Limb (tissue), 2 donors: Measurements from ENCODE around the gene LRRC7.

Source experiments
- DNase-seq, 2 donors: peaks; one replicate each; pipeline ENCODE4 v3.0.0-alpha.2; 2016; ENCODE audit errors: extremely low spot score in 2 of 2

The LRRC7 gene

DNA sequence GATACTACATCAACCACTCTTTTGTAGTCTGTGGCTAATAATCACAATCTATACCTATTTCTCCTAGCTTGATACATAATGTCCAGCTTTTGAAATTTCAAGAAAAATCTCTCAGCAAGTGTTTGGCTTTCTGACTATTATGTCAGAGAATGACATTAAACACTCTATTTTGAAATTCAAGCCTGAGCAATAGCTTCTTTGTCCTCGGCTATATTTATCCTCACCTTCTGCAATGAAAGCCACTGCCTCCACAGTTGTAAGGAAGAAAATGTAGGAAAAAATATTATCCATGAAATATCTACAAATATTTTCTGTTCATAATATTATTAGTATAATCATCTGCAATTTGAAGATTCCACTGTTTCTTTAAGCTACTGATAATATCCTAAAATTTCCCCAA, 22.1 kb downstream of the LRRC7 start:
- no peak for DNase-seq

DNA sequence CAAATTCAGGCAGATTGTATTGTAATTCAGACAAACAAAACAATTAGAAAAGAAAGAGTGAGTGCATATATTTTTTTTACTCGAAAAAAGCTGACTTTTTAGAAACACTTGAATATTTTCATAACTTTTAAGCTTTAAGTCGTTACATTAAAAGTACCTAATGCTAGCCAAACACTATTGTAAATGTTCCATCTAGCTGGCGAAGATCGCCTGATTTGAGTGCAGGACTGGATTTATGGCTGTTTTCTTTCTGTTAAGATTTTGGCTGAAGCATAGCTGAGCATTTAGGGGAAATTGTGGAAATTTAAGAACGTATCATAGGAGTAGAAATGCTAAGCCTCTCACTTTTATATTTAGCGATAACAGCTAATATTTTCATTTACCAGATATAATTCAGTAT, 24.6 kb downstream of the LRRC7 start:
- DNase-seq = no peak

DNA sequence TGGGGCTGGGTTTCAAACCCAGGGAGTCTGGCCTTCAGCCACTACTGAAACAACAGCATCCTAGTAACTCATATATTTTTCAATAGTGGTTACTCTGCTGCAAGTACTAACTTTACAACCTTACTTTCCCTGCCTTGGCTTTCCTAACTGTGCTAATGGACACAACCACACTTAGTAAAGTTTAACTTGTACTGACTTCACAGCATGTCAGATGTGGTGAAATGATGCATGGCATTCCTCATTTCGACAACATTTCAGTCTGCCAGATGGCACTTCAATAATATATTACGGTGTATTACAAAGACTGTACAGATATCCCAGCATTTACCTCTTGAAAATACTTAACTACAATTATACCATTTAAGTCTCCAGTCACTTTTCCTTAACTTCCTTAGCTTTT, 27.8 kb downstream of the LRRC7 start:
- no peak for DNase-seq

GRCh38 chr1:69611316-69611715, 43.6 kb downstream of the LRRC7 start:
- DNase-seq = no peak

DNA sequence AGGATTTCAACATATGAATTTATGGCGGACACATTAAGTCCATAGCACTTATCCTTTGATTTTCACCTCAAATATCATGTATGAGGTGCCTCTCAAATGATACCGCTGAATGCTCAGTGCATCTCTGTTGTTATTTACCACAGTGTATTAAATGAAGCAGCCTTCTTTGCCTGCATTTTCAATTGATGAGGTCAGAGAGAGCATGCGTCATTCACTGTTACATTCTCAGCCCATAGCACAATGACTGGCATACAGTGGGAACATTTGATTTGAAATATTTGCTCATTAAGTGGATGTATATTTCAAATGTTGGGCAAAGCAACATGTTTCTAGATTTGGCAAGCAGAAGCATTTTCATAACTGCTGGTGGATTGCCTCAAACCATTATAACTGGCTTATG, 45.7 kb downstream of the LRRC7 start:
- DNase-seq = no peak

DNA sequence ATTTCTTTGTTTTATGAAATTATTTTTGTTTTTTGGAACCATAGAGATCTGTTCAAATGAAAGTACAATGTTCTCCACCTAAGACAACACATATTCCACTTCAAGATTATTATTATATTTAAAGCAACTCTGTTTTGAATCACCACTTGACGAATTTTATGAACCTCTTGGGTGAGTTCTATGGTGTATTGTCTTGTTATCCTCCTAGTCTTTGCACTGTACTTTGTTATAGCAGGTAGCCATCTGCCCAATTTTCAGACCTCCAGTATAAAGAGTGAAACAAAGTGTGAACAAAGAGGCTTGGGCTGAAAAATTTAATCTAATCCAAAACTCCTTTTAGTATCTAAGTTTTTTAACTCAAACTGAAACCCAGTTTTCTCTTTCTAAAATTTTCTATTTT, 71.0 kb downstream of the LRRC7 start:
- DNase-seq = no peak

DNA sequence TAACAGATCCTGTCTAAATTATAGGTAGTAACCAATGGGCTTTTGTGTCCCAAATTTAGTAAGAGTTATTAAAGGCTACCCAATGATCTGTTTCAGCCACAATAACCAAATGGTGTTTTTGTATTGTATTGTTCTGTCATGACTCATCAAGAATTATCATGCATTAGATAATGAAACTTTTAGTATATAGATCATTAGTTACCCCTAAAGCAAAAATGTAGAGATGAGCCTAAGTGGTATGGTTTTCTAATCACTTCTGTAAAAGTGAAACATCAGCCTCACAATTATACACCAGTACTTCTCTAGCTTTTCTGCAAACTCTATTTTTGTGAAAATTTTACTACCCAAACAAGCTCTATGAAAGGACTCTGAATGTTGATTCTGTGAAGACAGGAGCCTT, 71.4 kb downstream of the LRRC7 start:
- DNase-seq = no peak

- DNase-seq = no peak
Observed at GRCh38 chr1:69643266-69643665, 75.5 kb downstream of the LRRC7 start.

DNA sequence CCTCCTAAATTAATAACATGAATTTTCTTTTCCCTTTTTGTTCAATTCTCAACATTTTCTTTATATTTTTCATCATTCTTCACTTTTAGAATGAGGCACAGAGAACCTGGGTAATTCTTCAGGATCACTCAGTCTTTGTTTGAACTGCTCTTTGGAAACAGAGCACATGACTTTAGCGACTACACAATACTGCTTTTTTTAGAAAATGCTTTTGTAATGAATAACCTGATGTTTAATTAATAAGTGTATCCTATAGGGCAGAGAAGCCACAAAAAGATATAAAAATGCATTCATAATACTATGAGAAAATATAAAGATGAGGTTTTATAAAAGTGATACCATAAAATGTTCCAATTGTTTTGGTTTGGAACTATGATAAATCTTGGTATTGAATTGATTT, 77.8 kb downstream of the LRRC7 start:
- DNase-seq = no peak

- DNase-seq = peak in 1 of 2 donors; percentile 21
Observed at GRCh38 chr1:69648486-69648885, 80.8 kb downstream of the LRRC7 start.

DNA sequence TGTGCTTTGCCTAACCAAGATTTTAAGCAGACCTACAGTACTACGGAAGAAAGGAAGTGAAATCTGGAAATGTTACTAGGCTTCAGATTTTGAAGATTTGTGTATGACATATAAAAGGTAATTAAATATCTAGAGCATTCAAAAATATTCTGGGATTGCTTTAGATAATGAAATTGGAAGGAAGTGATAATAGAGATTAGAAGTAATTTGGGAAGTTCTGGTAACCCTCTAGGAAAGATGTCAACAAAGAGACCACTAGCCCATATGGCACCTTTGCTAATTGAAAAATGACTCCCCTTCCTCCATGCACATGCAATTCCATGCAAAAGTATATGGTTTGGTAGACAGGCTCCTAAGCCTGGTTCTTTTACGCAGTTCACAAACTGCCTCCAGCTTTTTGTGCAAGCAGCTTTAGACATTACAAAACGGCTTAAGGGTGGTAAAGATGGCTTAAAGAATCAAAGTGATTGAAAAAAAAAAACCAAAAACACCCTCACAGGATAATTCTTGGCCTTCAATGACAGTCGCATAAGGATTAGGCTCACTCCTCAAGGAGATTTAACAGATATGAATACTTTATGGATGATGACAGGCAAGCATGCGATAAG, 81.8 kb downstream of the LRRC7 start:
- DNase-seq = no peak

DNA sequence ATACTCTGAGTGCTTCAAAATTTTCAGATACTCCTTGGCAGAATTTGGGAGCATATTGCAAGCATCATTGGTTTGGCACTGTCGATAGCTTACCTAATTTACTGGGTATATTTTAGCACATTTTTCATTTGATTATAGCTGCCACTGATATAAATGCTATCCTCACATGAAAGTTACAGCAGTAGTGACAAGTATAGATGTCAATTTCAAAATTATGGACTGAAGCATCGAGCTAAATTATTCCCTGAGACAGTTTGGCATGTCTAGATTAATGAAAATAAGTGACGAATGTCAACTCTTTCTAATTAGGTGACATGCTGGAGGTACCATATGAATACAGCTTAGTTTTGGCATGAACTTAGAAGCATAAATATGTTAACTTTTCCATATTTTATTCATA, 83.1 kb downstream of the LRRC7 start:
- no peak for DNase-seq

DNA sequence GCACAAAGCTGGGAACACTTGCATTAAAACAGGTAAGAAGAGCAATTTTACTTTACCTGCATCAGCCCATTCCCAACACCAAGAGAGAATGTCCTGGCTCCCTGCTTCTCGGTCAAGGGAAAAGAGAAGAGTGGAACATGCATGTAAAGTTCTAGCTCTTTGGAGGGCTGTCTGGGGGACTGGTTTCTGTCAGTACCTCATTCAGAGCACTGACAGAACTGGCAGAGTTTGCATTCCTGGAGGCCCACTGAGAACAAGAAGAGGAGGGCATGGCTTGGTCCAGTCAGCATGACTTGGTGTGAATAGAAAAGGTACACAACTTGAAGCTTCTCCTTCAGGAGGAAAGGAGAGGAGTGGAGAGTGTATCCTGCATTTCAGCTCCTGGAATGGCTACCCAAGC, 83.9 kb downstream of the LRRC7 start:
- DNase-seq = no peak

DNA sequence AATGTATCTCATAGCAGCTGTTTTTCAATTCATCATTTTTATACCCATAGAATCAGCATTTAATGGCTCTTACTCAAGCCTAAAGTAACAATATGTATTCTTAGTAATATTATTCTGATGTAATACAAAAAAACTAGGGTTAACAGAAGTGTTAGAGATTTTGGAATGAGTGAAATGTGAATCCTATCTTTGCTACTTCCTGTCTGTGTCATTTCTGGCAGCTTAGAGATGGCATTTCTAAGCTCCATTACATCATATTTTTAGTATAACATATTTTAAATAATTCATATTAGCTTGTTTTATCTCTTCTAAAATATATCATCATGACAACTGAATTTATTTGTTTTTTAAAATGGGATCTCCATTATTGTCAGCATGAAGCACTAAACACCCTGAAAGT, 90.2 kb downstream of the LRRC7 start:
- DNase-seq = no peak

DNA sequence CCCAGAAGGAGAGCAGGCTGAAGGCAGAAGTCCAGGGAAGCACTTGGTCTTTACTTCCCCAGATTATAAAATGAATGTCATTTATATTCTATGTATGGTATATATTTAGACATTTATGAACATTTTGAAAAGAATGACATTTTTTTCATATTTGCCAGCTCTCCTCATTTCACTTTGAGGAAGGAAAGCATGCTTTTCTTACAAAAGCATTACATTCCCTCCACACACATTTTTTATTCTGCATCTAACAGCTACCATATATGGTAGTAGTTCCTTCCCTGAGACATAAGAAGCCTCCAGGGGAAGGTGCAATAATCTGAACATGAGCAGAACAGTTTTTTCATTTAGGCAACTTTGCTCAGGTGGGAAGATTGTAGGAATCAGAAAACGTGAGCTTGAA, 94.0 kb downstream of the LRRC7 start:
- DNase-seq = no peak

GRCh38 chr1:69662321-69662720, 94.6 kb downstream of the LRRC7 start:
- no peak for DNase-seq

GRCh38 chr1:69671363-69672010, 103.8 kb downstream of the LRRC7 start:
- no peak for DNase-seq

DNA sequence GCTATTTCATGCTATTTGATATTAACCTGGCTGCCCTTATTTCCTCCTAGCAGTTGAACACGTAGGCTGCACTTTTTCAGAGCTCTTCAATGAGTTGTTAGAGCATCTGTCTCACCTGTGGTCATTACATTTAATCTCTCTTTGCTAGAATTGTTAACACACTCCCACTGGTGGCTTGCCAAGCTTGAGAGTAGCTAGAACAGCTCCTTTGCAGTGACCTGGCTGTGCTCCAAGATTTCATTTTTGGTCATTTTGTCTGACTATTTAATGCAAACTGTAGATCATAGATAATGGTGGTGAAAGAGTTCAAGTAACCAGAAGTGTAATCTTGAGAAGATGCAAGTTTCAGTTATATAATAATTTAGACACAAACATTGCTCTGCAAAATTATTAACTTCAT, 105.6 kb downstream of the LRRC7 start:
- DNase-seq = no peak

GRCh38 chr1:69679965-69680364, 112.2 kb downstream of the LRRC7 start:
- no peak for DNase-seq

DNA sequence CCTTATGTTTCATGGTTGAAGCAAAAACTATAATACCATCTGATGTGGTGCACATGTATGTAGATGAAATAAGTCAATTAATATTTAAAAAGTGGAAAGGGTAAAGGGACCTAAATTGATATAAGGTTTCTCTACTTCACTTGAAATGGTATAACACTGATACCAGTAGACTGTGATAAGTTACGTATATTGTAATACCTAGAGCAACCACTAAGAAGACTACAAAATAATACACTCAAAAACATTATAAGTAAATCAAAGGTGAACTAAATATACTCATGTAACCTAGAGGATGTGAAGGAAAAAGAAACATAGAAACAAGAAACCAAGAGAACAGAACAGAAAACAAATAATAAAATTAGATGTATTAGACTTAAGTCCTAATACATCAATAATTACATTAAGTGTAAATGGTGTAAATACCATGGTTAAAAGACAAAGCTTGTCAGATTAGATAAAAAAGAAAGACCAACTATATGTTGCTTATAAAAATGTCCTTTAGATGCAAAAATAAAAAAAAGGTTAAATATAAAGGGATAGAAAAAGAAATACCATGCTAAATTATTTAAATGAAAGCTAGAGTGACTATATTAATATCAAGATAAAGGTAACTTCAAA, 118.8 kb downstream of the LRRC7 start:
- no peak for DNase-seq

DNA sequence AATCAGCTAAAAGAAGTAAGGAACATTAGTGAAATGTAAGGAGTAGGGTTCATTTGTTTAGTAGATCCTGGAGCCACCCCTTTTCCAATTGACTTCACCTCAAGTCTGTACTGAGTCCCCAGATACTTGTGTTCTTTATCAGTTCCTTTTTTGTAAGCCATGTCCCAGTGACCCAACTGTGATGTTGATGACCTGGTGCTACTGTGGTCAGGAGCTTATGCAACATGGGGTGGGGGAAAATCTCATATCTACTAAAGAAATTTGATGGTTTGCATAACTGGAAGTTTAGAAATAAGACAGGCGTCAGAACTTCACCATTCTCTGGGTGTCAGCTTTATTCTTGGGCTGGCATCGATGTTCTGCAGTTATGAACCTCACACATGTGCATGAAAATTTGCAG, 120.5 kb downstream of the LRRC7 start:
- DNase-seq = no peak

DNA sequence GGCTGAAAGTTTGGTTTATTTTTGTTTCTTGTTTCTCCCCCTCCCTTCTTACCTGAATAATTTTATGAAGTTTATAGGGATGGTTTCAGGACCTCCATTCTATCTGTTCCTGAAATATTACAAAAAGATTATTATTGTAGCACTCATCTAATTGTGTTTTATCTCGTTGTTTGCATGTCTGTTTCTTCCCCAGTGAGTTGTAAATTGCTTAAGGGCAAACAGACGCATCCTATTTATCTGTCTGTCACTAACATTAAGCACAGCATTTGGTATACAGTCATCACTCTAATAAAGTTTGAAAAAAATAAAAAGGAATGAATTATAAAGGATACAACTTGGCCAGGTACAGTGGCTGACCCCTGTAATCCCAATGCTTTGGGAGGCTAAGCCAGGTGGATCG, 123.5 kb downstream of the LRRC7 start:
- no peak for DNase-seq

- no peak for DNase-seq
Observed at GRCh38 chr1:69693921-69694675, 126.4 kb downstream of the LRRC7 start.
